GM19468 (cell line): ENCODE results near the gene SSNA1.

Experiments used
- ATAC-seq: cut with Tn5 transposase; IDR thresholded peaks from one replicate; pipeline ENCODE4 v1.9.1; 2021; ENCODE audit warnings: mild to moderate bottlenecking, moderate library complexity, moderate number of reproducible peaks; ENCODE audit not compliant: unreplicated experiment; ENCODE audit errors: extremely low read depth

Gene SSNA1

DNA sequence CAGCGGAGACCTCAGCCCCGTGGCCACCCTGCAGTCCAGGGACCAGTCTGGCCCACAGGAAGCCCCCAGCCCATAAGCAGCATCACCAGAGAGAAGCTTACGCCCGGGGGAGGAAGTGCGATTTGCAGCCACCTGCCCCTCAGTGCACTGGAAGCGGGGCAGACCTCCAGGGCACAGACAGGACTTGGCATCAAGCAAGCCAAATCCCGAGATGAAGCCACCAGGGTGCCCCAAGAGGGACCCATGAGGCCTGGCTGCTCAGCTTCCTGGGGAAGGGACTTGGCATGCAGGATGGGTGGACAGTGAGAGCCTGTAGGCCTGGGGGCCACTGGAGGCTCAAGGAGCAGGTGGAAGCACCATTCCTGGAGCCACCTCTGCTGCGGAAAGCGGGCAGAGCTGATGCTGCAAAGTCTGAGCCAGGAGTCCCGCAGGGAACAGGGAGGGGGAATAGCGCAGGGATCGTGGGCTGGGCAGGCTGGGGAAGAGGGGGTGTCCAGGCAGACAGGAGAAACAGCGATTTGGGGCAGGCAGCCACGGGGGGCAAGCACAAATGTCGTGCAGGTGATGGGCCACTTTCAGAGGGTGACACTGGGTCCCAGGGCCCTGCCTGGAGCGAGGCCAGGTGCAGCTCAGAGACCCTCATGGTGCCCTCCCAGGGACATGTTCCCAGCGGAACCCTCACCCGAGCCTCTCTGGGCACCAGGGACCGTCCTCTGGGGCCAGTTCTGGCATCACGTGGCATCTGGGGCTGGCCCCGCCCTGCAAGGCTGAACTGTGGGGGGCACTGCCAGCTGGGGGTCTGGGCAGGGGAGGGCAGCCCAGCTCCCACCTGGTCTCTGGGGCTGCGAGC, 21.9 kb upstream of the SSNA1 start:
- no peak for ATAC-seq

DNA sequence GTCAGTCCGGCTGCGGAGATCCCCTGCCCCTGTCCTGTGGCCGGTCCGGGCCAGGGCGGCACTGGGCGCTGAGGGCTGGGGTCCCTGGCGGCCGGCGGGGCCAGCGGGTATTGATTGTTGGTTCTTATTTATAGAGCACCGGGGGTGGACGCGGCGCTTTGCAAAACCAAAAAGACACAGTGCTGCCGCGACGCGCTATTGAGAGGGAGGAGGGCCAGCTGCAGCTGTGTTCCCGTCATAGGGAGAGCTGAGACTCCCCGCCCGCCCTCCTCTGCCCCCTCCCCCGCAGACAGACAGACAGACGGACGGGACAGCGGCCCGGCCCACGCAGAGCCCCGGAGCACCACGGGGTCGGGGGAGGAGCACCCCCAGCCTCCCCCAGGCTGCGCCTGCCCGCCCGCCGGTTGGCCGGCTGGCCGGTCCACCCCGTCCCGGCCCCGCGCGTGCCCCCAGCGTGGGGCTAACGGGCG, 21.2 kb upstream of the SSNA1 start:
- no peak for ATAC-seq

GRCh38 chr9:137167747-137168572, 20.5 kb upstream of the SSNA1 start:
- no peak for ATAC-seq

- no peak for ATAC-seq
Observed at GRCh38 chr9:137168573-137168903, 19.9 kb upstream of the SSNA1 start.

GRCh38 chr9:137168904-137169856, 19.3 kb upstream of the SSNA1 start:
- no peak for ATAC-seq

DNA sequence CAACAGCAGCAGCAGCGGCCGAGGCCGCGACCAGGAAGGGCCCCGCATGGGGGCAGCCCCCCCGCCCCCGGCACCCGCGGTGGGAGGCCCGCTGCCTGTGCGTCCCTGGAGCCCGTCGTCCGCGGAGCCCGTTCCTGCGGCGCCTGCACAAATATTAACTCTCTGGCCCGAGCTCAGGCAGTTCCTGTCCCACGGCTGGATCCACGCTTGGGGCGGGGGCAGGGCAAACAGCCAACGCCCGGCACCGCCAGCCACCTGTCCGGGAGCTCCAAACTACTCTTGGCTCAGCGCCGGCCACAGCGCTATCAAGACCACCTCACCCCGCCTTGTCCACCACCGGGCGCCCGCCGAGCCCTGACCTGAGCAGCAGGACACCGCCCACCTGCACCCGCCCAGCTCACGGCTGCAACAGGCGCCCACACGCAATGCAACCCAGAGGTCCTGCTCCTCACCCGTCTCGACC, 18.5 kb upstream of the SSNA1 start, which contains the start of gene LRRC26:
Gene LRRC26, minus strand, starts transcription at position 156 of the 463 bp plus-strand sequence. Its CDS starts 108 bp downstream, at position 48.
- no peak for ATAC-seq

DNA sequence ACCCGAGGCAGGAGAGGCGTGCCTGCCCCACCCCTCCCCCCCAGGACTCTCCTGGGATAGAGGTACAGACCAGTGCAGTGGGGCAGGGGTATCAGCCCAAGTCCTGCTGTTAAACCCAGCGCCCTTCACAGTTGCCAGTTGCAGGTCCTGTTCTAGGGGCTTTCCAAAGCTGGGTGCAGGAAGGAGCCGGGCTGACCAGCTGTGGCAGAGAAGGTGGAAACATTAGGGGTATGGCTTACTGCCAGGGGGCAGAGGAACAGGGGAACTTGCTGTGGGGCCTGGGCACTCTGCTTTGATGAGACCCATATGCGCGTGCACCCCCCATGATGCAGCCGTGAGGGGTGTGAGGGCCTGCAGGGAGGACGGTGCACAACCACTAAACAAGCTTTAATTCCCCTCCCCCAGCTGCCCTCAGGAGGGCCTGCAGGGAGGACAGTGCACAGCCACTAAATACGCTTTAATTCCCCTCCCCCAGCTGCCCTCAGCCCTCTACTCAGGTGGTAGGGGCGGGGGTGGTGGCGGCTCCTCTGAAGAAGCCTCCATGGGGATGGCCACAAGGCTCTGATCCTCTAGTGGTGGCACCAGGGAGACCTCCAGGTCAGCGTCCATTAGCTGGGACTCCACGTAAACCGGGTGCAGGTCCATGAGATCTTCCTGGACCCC, 17.9 kb upstream of the SSNA1 start:
- ATAC-seq, result no peak

- ATAC-seq, result no peak
Observed at GRCh38 chr9:137171149-137171900, 17.2 kb upstream of the SSNA1 start.

DNA sequence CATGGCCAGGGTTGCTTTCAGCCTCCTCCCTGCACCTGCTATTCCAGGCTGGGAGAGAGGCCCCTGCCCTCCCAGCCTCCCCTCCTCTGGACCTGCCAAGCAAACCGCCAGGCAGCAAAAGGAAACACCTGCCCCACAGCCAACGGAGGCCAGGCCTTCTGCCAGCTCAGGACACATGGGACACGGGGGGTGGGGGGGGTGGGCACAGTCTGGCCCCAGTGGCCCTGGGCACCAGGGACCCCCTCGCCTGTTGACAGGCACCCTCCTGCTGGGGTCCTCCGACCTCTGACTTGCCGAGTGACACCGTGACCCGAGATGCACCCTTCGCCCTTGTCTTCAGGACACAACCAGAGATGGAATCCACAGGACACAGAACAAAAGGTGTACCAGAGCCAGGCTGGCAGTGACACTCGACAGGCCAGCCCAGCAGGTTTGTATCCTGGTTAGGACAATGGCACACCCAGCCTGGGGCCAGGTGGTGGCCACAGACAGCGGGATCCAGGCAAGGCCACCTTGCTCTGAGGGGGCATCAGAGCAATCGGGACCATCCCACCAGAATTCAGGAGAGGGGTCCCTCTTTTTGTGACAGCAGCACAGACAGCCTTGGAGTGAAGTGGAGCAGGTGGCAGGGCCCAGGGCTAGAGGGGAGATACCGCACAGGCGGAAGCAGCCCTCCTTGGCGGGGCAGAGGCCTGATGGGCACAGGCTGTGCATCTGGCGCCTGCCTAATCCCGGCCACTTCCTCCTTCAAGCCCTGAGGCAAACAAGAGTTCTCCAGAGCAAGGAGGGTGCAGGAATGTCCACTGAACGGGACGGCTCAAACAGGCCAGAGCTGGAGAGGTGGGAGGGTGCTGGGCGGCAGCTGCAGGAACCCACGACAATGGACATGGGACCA, 15.3 kb upstream of the SSNA1 start:
- no peak for ATAC-seq

- ATAC-seq, result no peak
Observed at GRCh38 chr9:137173796-137174664, 14.4 kb upstream of the SSNA1 start.

GRCh38 chr9:137174722-137175293, 13.7 kb upstream of the SSNA1 start:
- ATAC-seq, result no peak

- ATAC-seq, result no peak
Observed at GRCh38 chr9:137175345-137175961, 13.0 kb upstream of the SSNA1 start.

DNA sequence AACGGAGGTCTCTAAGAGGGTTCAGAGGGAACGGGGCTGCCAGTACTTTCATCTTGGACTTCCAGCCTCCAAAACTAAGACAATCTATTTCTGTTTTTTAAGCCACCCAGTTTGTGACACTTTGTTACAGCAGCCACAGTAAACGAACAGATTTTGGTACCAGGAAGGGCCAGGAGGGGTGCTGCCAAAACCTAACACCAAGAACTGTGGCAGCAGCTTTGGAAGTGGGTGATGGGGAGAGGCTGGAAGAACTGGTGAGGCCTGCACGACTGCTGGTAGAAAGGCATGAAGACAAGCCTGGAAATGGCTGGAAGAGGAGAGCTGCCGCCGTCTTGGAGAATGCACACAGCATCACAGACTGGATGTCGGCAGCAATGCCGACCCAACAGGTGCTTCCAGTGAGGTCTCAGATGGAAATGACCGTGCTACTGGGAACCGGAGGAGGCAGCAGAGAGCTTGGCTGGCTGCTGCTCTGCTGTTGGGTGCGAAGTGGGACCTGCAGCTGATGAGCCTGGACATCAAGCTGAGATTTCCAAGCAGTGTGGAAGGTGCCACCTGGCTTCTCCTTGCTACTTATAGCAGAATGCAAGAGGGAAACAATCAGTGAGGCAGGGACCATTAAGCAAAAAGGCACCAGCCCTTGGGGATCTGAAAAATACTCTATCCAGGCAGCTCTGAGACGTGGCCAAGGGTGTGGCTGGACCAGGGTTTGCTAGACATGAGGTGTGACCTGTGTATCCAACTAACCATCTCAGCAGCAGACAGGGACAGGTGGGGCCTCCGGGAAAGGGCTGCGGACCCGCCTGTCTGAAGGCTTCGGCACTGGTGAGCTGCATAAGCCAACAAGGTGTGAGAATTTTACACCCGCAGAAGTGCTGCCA, 11.9 kb upstream of the SSNA1 start:
- ATAC-seq, result no peak

DNA sequence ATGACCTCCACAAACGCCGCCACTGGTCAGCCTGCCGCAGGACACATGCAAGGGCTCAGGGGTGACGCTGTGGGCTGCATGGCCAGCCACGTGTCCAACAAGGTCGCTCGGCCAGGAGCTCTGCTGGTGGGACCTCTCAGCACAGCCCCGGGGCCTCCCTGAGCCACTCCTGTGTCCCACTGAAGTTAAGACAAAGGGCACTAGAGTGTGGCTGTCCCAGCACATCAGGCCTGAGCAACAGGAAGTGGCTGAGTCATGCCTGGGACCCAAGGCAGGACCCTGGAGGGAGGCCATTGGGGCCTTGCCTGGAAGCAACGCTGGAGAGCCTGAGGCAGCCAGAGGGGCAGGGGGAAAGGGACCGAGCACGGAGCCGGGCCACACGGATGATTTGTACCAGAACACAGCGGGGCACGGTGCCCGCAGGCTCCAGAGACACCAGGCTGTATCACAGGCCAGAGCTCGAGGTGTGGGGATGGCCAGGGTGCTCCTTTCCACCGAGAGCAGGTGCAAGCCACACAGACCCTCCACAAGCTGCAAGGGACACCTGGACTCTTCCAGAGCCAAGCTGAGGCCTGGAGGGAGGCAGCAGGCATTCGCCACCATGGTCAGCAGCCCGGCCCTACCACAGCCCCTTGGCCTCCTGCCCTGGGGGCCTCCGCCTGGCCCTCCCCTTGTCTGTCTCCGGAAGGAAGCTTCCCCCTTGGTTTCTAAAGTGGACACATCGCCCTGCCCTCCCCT, 10.1 kb upstream of the SSNA1 start:
- no peak for ATAC-seq
